T-helper 1 cell treated with Interleukin-12 subunit alpha and Interleukin-12 subunit beta and Interleukin-4 antibody, amounts not matched to agents 30 μg/mL and 1 μg/mL, for 36 hours (primary cell): Measurements from ENCODE around the gene IL12A.

Source experiments
- H3K27ac Mint-ChIP-seq: one replicate; pipeline ENCODE4 v1.8.0; 2021; ENCODE audit warnings: mild to moderate bottlenecking, mixed read lengths
- H3K27me3 Mint-ChIP-seq: one replicate; pipeline ENCODE4 v1.8.0; 2021; ENCODE audit warnings: low read depth, mixed read lengths
- H3K36me3 Mint-ChIP-seq: one replicate; pipeline ENCODE4 v1.8.0; 2021; ENCODE audit warnings: low read depth, mixed read lengths
- H3K4me1 Mint-ChIP-seq: one replicate; pipeline ENCODE4 v1.8.0; 2021; ENCODE audit warnings: low read depth, mixed read lengths
- H3K4me3 Mint-ChIP-seq: one replicate; pipeline ENCODE4 v1.8.0; 2021; ENCODE audit warnings: mild to moderate bottlenecking, moderate library complexity, mixed read lengths
- H3K9me3 Mint-ChIP-seq: one replicate; pipeline ENCODE4 v1.8.0; 2021; ENCODE audit warnings: mixed read lengths

IL12A gene

GRCh38 chr3:160038862-160039562, 50.4 kb downstream of the IL12A start:
- Mint-ChIP-seq H3K4me1 (peaks cover 11% of the 10 kb centered on the region), H3K9me3 (peaks cover 26% of the 10 kb centered on the region), H3K4me3 (no peak overlapping the region), H3K36me3 (peaks cover 9% of the 10 kb centered on the region), H3K27me3 (peaks cover 61% of the 10 kb centered on the region), H3K27ac (no peak overlapping the region)

- H3K27ac Mint-ChIP-seq: no peak overlapping the region
- peaks cover 61% of the 10 kb centered on the region for H3K27me3 Mint-ChIP-seq
- peaks cover 28% of the 10 kb centered on the region for H3K9me3 Mint-ChIP-seq
- peaks cover 9% of the 10 kb centered on the region for H3K36me3 Mint-ChIP-seq
- H3K4me3 Mint-ChIP-seq: no peak overlapping the region
- peaks cover 11% of the 10 kb centered on the region for H3K4me1 Mint-ChIP-seq
Observed at GRCh38 chr3:160040181-160040580, 51.5 kb downstream of the IL12A start.

- peaks cover 28% of the 10 kb centered on the region for H3K9me3 Mint-ChIP-seq
- H3K27ac Mint-ChIP-seq: no peak overlapping the region
- H3K4me3 Mint-ChIP-seq: no peak overlapping the region
- H3K36me3 Mint-ChIP-seq: peaks cover 9% of the 10 kb centered on the region
- peaks cover 11% of the 10 kb centered on the region for H3K4me1 Mint-ChIP-seq
- H3K27me3 Mint-ChIP-seq: peaks cover 54% of the 10 kb centered on the region
Observed at GRCh38 chr3:160041465-160041864, 52.8 kb downstream of the IL12A start.

- H3K9me3 Mint-ChIP-seq: peaks cover 28% of the 10 kb centered on the region
- H3K27me3 Mint-ChIP-seq: peaks cover 30% of the 10 kb centered on the region
- H3K27ac Mint-ChIP-seq: no peak overlapping the region
- H3K4me1 Mint-ChIP-seq: peaks cover 7% of the 10 kb centered on the region
- H3K4me3 Mint-ChIP-seq: no peak overlapping the region
- H3K36me3 Mint-ChIP-seq: peaks cover 9% of the 10 kb centered on the region
Observed at GRCh38 chr3:160044121-160044520, 55.5 kb downstream of the IL12A start.
